ENCODE data around the gene SART3.

SART3 gene

GRCh38 chr12:108589840-108590229 is 28.9 kb upstream of the SART3 start:
- no peak for TF ChIP-seq CTCF (IDR thresholded peaks at IDR 0.05; ENCODE audit: insufficient read depth, low read depth, low read length, missing control alignments)
- H3K4me3 ChIP-seq (ENCODE audit: low read depth, low read length): no peak overlapping the region

GRCh38 chr12:108589028-108589839 is 28.3 kb upstream of the SART3 start:
- TF ChIP-seq CTCF (IDR thresholded peaks at IDR 0.05; ENCODE audit: insufficient read depth, low read depth, low read length, missing control alignments): no peak
- no peak for DNase-seq (ENCODE audit: low read depth)
- H3K4me3 ChIP-seq (ENCODE audit: low read depth, low read length): no peak overlapping the region

More at GRCh38 chr12:108589840-108590229, 28.9 kb upstream of the SART3 start:
- DNase-seq (ENCODE audit: low read depth): no peak

- no peak for TF ChIP-seq CTCF (IDR thresholded peaks at IDR 0.05; ENCODE audit: insufficient read depth, low read depth, low read length, missing control alignments)
- no peak for DNase-seq (ENCODE audit: low read depth)
Observed at GRCh38 chr12:108587826-108588225, 26.9 kb upstream of the SART3 start.

GRCh38 chr12:108586306-108586705 is 25.3 kb upstream of the SART3 start:
- no peak overlapping the region for H3K4me3 ChIP-seq (ENCODE audit: low read depth, low read length)
- no peak for TF ChIP-seq CTCF (IDR thresholded peaks at IDR 0.05; ENCODE audit: insufficient read depth, low read depth, low read length, missing control alignments)
- no peak for DNase-seq (ENCODE audit: low read depth)

More at GRCh38 chr12:108587826-108588225, 26.9 kb upstream of the SART3 start:
- no peak overlapping the region for H3K4me3 ChIP-seq (ENCODE audit: low read depth, low read length)

- no peak overlapping the region for H3K4me3 ChIP-seq (ENCODE audit: low read depth, low read length)
- TF ChIP-seq CTCF (IDR thresholded peaks at IDR 0.05; ENCODE audit: insufficient read depth, low read depth, low read length, missing control alignments): no peak
- DNase-seq (ENCODE audit: low read depth): no peak
Observed at GRCh38 chr12:108585864-108586263, 24.9 kb upstream of the SART3 start.

- H3K4me3 ChIP-seq (ENCODE audit: low read depth, low read length): no peak overlapping the region
- no peak for DNase-seq (ENCODE audit: low read depth)
- TF ChIP-seq CTCF (IDR thresholded peaks at IDR 0.05; ENCODE audit: insufficient read depth, low read depth, low read length, missing control alignments): no peak
Observed at GRCh38 chr12:108584456-108585065, 23.6 kb upstream of the SART3 start.
